Natural killer cell (primary cell): ENCODE results near the gene ZNF213. TPM values are rescaled to one million over a fixed set of nuclear protein-coding genes. Genes with fewer than 3 reads are reported as not detected.
A peak's percentile ranks its signal among the peaks of the same experiment; 100 is the strongest.

ENCODE experiments used
- ATAC-seq, 3 donors: fragments of 150-1000 bp in 2 of 3; fragments of 200-7000 bp in 1 of 3; cut with Tn5 transposase; 1 replicate in 1 of 3; 2 replicates in 2 of 3; pipeline ENCODE4 v1.10.0; 2021; ENCODE audit warnings: mild to moderate bottlenecking in 2 of 3, moderate library complexity in 2 of 3
- DNase-seq, 2 donors: peaks; one replicate each; pipeline versions ENCODE4 v3.0.0 to v3.0.0-alpha.2; 2013 to 2021; ENCODE audit warnings: mixed read lengths in 1 of 2
- H3K27ac ChIP-seq: one replicate; pipeline ENCODE4 v1.5.1; 2013; ENCODE audit warnings: mild to moderate bottlenecking, low read length
- H3K27me3 ChIP-seq: one replicate; pipeline ENCODE4 v1.6.1; 2013; ENCODE audit warnings: low read length; ENCODE audit not compliant: control insufficient read depth, insufficient read depth
- H3K36me3 ChIP-seq: one replicate; pipeline ENCODE4 v1.6.1; 2013; ENCODE audit warnings: low read length; ENCODE audit not compliant: control insufficient read depth, insufficient read depth
- H3K4me1 ChIP-seq: one replicate; pipeline ENCODE4 v1.6.1; 2013; ENCODE audit warnings: low read length; ENCODE audit not compliant: control insufficient read depth, insufficient read depth
- H3K4me3 ChIP-seq: one replicate; pipeline ENCODE4 v1.5.1; 2013; ENCODE audit warnings: low read length
- H3K9me3 ChIP-seq: one replicate; pipeline ENCODE4 v1.6.1; 2013; ENCODE audit warnings: low read length; ENCODE audit not compliant: control insufficient read depth, insufficient read depth
- H3K27ac Mint-ChIP-seq, 2 donors: one replicate each; pipeline ENCODE4 v1.8.0; 2022; ENCODE audit warnings: mild to moderate bottlenecking in 2 of 2, mixed read lengths in 2 of 2, moderate library complexity in 1 of 2
- H3K27me3 Mint-ChIP-seq, 2 donors: one replicate each; pipeline ENCODE4 v1.8.0; 2022; ENCODE audit warnings: low read depth in 2 of 2, mixed read lengths in 2 of 2
- H3K36me3 Mint-ChIP-seq: one replicate; pipeline ENCODE4 v1.8.0; 2022; ENCODE audit warnings: mixed read lengths
- H3K4me1 Mint-ChIP-seq, 2 donors: one replicate each; pipeline ENCODE4 v1.8.0; 2022; ENCODE audit warnings: mixed read lengths in 2 of 2
- H3K4me3 Mint-ChIP-seq: one replicate; pipeline ENCODE4 v1.8.0; 2022; ENCODE audit warnings: mild to moderate bottlenecking, moderate library complexity, mixed read lengths
- H3K9me3 Mint-ChIP-seq, 2 donors: one replicate each; pipeline ENCODE4 v1.8.0; 2022; ENCODE audit warnings: mixed read lengths in 2 of 2
- WGBS: methylation state at CpG from one replicate; pipeline ENCODE4 v1.1.7; 2013; ENCODE audit warnings: missing lambda C conversion rate; ENCODE audit not compliant: insufficient coverage; 5-methylcytosine and 5-hydroxymethylcytosine counted together
- intact Hi-C: fragments of 100-400 bp; cut with micrococcal nuclease; formaldehyde crosslinking; loops from one replicate; pipeline ENCODE4 v1.14.2; 2022
- total RNA-seq, 4 donors: library from RNA; stranded (reverse); fragments of 120-200 nt in 1 of 4; gene quantifications; one replicate each; pipeline versions ENCODE4 v1.2.3 to v1.2.4, GENCODE V29; 2013 to 2022
- TF ChIP-seq, protein P1 (sequence below): fragments of 200-600 bp; IDR thresholded peaks from one replicate; pipeline ENCODE4 v1.8.0; 2022; ENCODE audit warnings: antibody characterized with exemption

The ZNF213 gene
- total RNA-seq, 3 donors from 2014 or later (not counting 1 experiment from before 2014, with no cell fraction given) = 4.8 to 6.8 (median 5.1) TPM

- H3K36me3 ChIP-seq = peaks cover 6% of the 10 kb centered on the region
- H3K9me3 ChIP-seq = no peaks in the 10 kb centered on the region
- peaks cover 22 to 29% of the 10 kb centered on the region in 2 donors for H3K4me1 Mint-ChIP-seq
- WGBS = 95% methylated on average over 16 of the region's 16 CpGs
- H3K27ac Mint-ChIP-seq = no peak overlapping the region
- ATAC-seq (no peak), DNase-seq (no peak)
- H3K27me3 Mint-ChIP-seq = no peaks in the 10 kb centered on the region
- TF ChIP-seq, protein P1, sequence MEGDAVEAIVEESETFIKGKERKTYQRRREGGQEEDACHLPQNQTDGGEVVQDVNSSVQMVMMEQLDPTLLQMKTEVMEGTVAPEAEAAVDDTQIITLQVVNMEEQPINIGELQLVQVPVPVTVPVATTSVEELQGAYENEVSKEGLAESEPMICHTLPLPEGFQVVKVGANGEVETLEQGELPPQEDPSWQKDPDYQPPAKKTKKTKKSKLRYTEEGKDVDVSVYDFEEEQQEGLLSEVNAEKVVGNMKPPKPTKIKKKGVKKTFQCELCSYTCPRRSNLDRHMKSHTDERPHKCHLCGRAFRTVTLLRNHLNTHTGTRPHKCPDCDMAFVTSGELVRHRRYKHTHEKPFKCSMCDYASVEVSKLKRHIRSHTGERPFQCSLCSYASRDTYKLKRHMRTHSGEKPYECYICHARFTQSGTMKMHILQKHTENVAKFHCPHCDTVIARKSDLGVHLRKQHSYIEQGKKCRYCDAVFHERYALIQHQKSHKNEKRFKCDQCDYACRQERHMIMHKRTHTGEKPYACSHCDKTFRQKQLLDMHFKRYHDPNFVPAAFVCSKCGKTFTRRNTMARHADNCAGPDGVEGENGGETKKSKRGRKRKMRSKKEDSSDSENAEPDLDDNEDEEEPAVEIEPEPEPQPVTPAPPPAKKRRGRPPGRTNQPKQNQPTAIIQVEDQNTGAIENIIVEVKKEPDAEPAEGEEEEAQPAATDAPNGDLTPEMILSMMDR = no peak
- H3K27ac ChIP-seq = no peak overlapping the region
- H3K4me3 Mint-ChIP-seq = no peak overlapping the region
- peaks cover 29% of the 10 kb centered on the region for H3K4me1 ChIP-seq
- H3K4me3 ChIP-seq = no peak overlapping the region
- peaks cover 5% of the 10 kb centered on the region for H3K36me3 Mint-ChIP-seq
- no peaks in the 10 kb centered on the region for H3K9me3 Mint-ChIP-seq
- H3K27me3 ChIP-seq = no peaks in the 10 kb centered on the region
- intact Hi-C loops = no loop called here
Measured at GRCh38 chr16:3147046-3147756, 12.4 kb downstream of the ZNF213 start.

- WGBS = 96% methylated on average over 5 of the region's 5 CpGs
- Histone ChIP-seq H3K27ac (no peak overlapping the region), H3K4me1 (peaks cover 34% of the 10 kb centered on the region), H3K9me3 (no peaks in the 10 kb centered on the region), H3K36me3 (peaks cover 1% of the 10 kb centered on the region), H3K27me3 (no peaks in the 10 kb centered on the region), H3K4me3 (no peak overlapping the region)
- TF ChIP-seq, protein P1 = no peak
- H3K27ac Mint-ChIP-seq = no peak overlapping the region
- ATAC-seq (no peak), DNase-seq (no peak)
- intact Hi-C loops = no loop called here
- H3K27me3 Mint-ChIP-seq = peaks cover 0 to 4% of the 10 kb centered on the region in 2 donors
- H3K4me3 Mint-ChIP-seq = no peak overlapping the region
- H3K36me3 Mint-ChIP-seq = no peaks in the 10 kb centered on the region
- H3K9me3 Mint-ChIP-seq = no peaks in the 10 kb centered on the region
- peaks cover 27 to 30% of the 10 kb centered on the region in 2 donors for H3K4me1 Mint-ChIP-seq
Measured at GRCh38 chr16:3147757-3148104, 12.9 kb downstream of the ZNF213 start.

GRCh38 chr16:3148256-3149192 lies 13.7 kb downstream of the ZNF213 start:
- peaks cover 36% of the 10 kb centered on the region for H3K4me1 ChIP-seq
- 97% methylated on average over 13 of the region's 13 CpGs for WGBS
- peak overlapping the region; percentile 76 to 90 for H3K27ac Mint-ChIP-seq

More at GRCh38 chr16:3148256-3149192, 13.7 kb downstream of the ZNF213 start:
- Histone ChIP-seq H3K36me3 (no peaks in the 10 kb centered on the region), H3K27me3 (no peaks in the 10 kb centered on the region), H3K27ac (no peak overlapping the region), H3K4me3 (no peak overlapping the region), H3K9me3 (no peaks in the 10 kb centered on the region)
- no peak for ATAC-seq
- TF ChIP-seq, protein P1 = no peak
- H3K4me1 Mint-ChIP-seq = peaks cover 29 to 33% of the 10 kb centered on the region in 2 donors
- H3K9me3 Mint-ChIP-seq = no peaks in the 10 kb centered on the region
- intact Hi-C loops = no loop called here
- H3K4me3 Mint-ChIP-seq = peak overlapping the region; percentile 67
- H3K36me3 Mint-ChIP-seq = no peaks in the 10 kb centered on the region
- no peak for DNase-seq
- H3K27me3 Mint-ChIP-seq = peaks cover 0 to 5% of the 10 kb centered on the region in 2 donors
